Glutamatergic neuron (in vitro differentiated cells): ENCODE measurements around the gene PRKACG. TPM values are rescaled to one million over a fixed set of nuclear protein-coding genes. Genes with fewer than 3 reads are reported as not detected.
A peak's percentile ranks its signal among the peaks of the same experiment; 100 is the strongest.

ENCODE experiments used
- DNase-seq: peaks from one replicate; pipeline ENCODE4 v3.0.0; 2022
- H3K27ac Mint-ChIP-seq: one replicate; pipeline ENCODE4 v1.8.0; 2020; ENCODE audit warnings: mild to moderate bottlenecking, mixed read lengths, inconsistent platforms; ENCODE audit not compliant: unreplicated experiment
- H3K27me3 Mint-ChIP-seq: one replicate; pipeline ENCODE4 v1.8.0; 2020; ENCODE audit warnings: mild to moderate bottlenecking, moderate library complexity, mixed read lengths, inconsistent platforms; ENCODE audit not compliant: unreplicated experiment
- H3K36me3 Mint-ChIP-seq: one replicate; pipeline ENCODE4 v1.8.0; 2020; ENCODE audit warnings: mild to moderate bottlenecking, mixed read lengths, inconsistent platforms; ENCODE audit not compliant: unreplicated experiment
- H3K4me1 Mint-ChIP-seq: one replicate; pipeline ENCODE4 v1.8.0; 2020; ENCODE audit warnings: mild to moderate bottlenecking, low read depth, mixed read lengths, inconsistent platforms; ENCODE audit not compliant: unreplicated experiment
- H3K4me3 Mint-ChIP-seq: one replicate; pipeline ENCODE4 v1.8.0; 2020; ENCODE audit warnings: mild to moderate bottlenecking, mixed read lengths, inconsistent platforms; ENCODE audit not compliant: unreplicated experiment
- H3K9me3 Mint-ChIP-seq: one replicate; pipeline ENCODE4 v1.8.0; 2020; ENCODE audit warnings: mild to moderate bottlenecking, moderate library complexity, mixed read lengths, inconsistent platforms; ENCODE audit not compliant: unreplicated experiment
- long read RNA-seq: library from polyadenylated mRNA; unstranded; transcript quantifications from one replicate; pipeline ENCODE4 v2.0.0, GENCODE V29; 2020; ENCODE audit not compliant: unreplicated experiment
- total RNA-seq: library from RNA; stranded (reverse); fragmentation: NEBNext Ultra II Directional; extraction: Animal tissue kit (Norgen Biotek cat#: 25700); gene quantifications from one replicate; pipeline ENCODE4 v1.2.1, GENCODE V29; 2021; ENCODE audit not compliant: unreplicated experiment
- TF ChIP-seq, protein P1 (sequence below): fragments of 200-600 bp; sonication (generic); IDR thresholded peaks from one replicate; pipeline ENCODE4 v1.5.0; 2021; ENCODE audit not compliant: partially characterized antibody, unreplicated experiment

Gene PRKACG
- total RNA-seq, result not detected
- long read RNA-seq, result 0 reads

DNA sequence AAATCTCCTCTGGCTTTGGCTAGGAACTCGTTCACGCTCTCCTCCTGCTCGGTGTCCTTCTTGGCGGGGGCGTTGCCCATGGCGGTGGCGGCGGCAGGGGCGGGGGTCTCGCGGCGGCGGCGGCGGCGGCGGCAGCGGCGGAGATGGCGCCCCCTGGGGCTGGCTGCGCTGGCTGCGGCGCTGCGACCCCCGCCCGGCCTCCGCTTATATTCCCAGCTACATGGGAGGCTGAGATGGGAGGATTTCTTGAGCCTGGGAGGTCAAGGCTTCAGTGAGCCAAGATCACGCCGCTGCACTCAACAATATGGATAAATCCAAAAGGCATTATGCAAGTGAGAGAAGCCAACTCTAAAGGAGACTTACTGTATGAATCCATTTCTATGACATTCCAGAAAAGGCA, at the start of gene PRKACG:
TSS of gene PRKACG (minus strand) at position 101 of the 400 bp plus-strand sequence. CDS start at position 80, 21 bp downstream.
- no peaks in the 10 kb centered on the region for H3K36me3 Mint-ChIP-seq
- no peak within 1 kb of the TSS for H3K4me3 Mint-ChIP-seq

GRCh38 chr9:69062195-69062594, 48.3 kb upstream of the PRKACG start:
- peaks cover 3% of the 10 kb centered on the region for H3K4me1 Mint-ChIP-seq
- no peak overlapping the region for H3K27ac Mint-ChIP-seq
- H3K9me3 Mint-ChIP-seq, result peaks cover 2% of the 10 kb centered on the region
- H3K36me3 Mint-ChIP-seq, result no peaks in the 10 kb centered on the region
- no peak for DNase-seq
- H3K4me3 Mint-ChIP-seq, result no peak overlapping the region
- H3K27me3 Mint-ChIP-seq, result no peaks in the 10 kb centered on the region
- TF ChIP-seq, protein P1, sequence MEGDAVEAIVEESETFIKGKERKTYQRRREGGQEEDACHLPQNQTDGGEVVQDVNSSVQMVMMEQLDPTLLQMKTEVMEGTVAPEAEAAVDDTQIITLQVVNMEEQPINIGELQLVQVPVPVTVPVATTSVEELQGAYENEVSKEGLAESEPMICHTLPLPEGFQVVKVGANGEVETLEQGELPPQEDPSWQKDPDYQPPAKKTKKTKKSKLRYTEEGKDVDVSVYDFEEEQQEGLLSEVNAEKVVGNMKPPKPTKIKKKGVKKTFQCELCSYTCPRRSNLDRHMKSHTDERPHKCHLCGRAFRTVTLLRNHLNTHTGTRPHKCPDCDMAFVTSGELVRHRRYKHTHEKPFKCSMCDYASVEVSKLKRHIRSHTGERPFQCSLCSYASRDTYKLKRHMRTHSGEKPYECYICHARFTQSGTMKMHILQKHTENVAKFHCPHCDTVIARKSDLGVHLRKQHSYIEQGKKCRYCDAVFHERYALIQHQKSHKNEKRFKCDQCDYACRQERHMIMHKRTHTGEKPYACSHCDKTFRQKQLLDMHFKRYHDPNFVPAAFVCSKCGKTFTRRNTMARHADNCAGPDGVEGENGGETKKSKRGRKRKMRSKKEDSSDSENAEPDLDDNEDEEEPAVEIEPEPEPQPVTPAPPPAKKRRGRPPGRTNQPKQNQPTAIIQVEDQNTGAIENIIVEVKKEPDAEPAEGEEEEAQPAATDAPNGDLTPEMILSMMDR, result no peak

More for the DNA sequence above, at the start of gene PRKACG:
- TF ChIP-seq, protein P1, result no peak
- peaks cover 2% of the 10 kb centered on the region for H3K27me3 Mint-ChIP-seq
- DNase-seq, result no peak
- H3K9me3 Mint-ChIP-seq, result peaks cover 1% of the 10 kb centered on the region
- H3K27ac Mint-ChIP-seq, result no peak within 1 kb of the TSS
- no peaks in the 10 kb centered on the region for H3K4me1 Mint-ChIP-seq

DNA sequence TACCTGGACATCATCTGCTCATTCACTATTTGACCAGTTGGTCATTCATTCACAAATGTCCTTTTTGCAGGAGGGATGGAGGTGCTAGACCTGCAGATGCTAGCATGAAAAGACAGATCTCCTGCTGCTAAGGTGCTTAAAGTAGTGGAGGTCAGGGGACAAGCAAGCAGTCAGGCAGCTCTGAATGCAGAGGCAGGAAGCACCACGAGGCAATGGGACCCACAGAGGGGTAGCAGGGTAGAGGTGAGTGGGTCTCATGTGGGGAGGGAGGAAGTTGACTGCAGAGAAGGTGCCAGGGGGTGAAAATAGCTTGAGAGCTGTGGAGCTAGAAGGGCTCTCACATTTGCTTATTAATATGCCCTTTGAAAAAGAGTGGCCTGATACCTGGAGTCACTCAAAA, 46.9 kb upstream of the PRKACG start:
- H3K27me3 Mint-ChIP-seq, result no peaks in the 10 kb centered on the region
- DNase-seq, result no peak
- H3K9me3 Mint-ChIP-seq, result peaks cover 2% of the 10 kb centered on the region
- no peaks in the 10 kb centered on the region for H3K36me3 Mint-ChIP-seq
- H3K4me1 Mint-ChIP-seq, result peaks cover 3% of the 10 kb centered on the region
- no peak overlapping the region for H3K4me3 Mint-ChIP-seq
- H3K27ac Mint-ChIP-seq, result no peak overlapping the region
- TF ChIP-seq, protein P1, result no peak

- TF ChIP-seq, protein P1, result no peak
- H3K4me1 Mint-ChIP-seq, result peaks cover 3% of the 10 kb centered on the region
- peaks cover 2% of the 10 kb centered on the region for H3K9me3 Mint-ChIP-seq
- no peak for DNase-seq
- H3K27ac Mint-ChIP-seq, result no peak overlapping the region
- no peak overlapping the region for H3K4me3 Mint-ChIP-seq
- no peaks in the 10 kb centered on the region for H3K27me3 Mint-ChIP-seq
- no peaks in the 10 kb centered on the region for H3K36me3 Mint-ChIP-seq
These were observed 44.2 kb upstream of the PRKACG start for GRCh38 chr9:69058101-69058500.

DNA sequence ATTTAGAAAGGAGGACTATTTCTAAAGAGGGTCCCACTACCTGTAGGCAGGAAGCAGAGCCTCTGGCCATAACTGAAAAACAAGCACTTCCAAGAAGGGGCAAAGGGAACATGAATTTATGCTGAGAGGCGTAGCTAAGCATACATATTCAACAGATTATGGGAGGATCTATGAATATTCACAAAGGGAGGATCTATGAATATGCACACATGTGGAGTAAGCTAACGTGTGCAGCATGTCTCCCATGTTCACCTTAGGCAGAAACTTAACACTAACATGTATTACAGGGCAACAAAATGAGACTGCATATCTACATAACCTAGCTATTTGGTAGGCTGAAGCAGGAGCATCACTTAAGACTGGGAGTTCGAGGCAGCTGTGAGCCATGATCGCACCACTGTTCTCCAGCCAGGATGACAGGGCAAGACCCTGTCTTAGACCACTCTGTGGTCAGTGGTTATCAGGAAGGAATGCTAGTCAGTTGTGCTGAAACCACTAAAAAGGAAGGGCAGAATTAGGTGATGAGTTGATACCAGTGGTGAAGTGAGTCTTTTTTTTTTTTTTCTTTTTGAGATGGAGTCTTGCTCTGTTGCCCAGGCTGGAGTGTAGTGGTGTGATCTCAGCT, 42.4 kb upstream of the PRKACG start:
- no peak overlapping the region for H3K4me3 Mint-ChIP-seq
- no peaks in the 10 kb centered on the region for H3K27me3 Mint-ChIP-seq
- H3K9me3 Mint-ChIP-seq, result peaks cover 2% of the 10 kb centered on the region
- no peak for DNase-seq
- TF ChIP-seq, protein P1, result no peak
- peak overlapping the region; percentile 64 for H3K27ac Mint-ChIP-seq
- H3K36me3 Mint-ChIP-seq, result no peaks in the 10 kb centered on the region
- peaks cover 3% of the 10 kb centered on the region for H3K4me1 Mint-ChIP-seq
